ENCODE data around the gene GPR162.

GPR162 gene

DNA sequence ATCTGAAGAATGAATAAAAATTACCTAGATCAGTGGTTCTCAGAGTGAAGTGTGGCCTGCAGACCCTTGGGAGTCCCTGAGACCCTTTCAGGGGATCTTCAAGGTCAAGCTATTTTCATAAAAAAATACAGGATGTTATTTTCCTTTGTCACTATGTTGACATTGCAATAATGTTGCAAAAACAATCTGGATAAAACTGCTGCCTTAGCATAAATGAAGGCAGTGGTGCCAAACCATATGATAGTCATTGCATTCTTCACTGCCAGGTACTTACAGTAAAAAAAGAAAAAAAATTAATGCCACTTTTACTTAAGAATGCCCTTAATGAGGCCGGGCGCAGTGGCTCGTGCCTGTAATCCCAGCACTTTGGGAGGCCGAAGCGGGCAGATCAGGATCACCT lies 34.3 kb upstream of the GPR162 start:
- DNase-seq = no peak

DNA sequence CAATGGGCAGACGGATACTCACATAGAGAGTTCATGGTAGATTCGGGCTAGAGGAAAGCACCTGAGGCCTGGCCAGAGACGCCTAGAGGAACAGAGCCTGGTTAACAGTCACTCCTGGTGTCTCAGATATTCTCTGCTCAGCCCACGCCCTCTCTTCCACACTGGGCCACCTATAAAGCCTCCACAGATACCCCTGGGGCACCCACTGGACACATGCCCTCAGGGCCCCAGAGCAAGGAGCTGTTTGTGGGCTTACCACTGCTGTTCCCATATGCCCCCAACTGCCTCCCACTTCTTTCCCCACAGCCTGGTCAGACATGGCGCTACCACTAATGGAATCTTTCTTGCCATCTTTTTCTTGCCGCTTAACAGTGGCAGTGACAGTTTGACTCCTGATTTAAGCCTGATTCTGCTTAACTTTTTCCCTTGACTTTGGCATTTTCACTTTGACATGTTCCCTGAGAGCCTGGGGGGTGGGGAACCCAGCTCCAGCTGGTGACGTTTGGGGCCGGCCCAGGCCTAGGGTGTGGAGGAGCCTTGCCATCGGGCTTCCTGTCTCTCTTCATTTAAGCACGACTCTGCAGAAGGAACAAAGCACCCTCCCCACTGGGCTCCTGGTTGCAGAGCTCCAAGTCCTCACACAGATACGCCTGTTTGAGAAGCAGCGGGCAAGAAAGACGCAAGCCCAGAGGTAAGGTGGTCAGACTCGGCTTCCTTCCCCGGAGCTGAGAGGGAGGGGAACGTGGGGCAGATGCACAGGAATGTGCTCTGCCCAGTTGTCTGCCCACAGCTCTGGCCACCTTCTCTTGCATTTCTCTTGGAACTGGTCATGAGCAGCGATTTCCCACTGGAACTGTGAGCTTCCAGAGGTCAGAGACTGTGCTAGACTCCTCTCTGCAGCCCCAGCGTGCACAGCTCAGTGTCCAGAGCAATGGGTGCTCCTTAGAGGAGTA lies 32.4 kb upstream of the GPR162 start, which contains the start of gene CD4:
Gene CD4, plus strand, starts transcription at position 557 of the 953 bp plus-strand sequence. CDS start 10,611 bp downstream, outside the sequence.
- DNase-seq = no peak

DNA sequence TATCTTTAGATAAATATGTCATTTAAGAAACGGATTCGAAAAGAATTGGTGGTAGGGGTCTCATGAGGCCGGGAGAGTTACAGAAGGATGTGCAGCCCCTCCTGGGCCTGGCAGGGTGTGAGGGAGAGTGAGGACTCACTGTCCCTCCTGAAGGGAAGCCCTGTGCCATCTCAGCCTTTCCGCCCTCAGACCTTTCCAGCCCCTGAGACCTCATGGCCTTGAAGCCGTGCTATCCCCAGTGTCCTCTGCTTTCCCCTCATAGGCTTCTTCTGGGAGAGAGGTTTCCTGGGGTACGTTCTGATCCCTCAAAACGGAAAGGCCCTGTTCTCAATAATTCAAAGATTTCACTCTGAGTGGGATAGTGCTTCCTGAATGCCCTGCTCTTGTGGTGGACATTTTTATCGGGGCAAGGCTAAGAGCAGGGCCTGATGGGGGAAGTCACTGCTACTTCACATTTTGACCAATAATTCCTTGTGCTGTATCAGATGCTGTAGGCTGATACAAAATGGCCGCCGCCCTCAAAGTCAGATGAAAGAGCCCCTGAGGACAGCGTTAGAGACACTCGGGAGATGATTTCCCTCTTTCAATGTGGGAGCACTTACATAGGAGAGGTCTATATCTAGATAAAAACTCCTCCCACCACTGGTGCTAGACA lies 31.0 kb upstream of the GPR162 start:
- DNase-seq = no peak

DNA sequence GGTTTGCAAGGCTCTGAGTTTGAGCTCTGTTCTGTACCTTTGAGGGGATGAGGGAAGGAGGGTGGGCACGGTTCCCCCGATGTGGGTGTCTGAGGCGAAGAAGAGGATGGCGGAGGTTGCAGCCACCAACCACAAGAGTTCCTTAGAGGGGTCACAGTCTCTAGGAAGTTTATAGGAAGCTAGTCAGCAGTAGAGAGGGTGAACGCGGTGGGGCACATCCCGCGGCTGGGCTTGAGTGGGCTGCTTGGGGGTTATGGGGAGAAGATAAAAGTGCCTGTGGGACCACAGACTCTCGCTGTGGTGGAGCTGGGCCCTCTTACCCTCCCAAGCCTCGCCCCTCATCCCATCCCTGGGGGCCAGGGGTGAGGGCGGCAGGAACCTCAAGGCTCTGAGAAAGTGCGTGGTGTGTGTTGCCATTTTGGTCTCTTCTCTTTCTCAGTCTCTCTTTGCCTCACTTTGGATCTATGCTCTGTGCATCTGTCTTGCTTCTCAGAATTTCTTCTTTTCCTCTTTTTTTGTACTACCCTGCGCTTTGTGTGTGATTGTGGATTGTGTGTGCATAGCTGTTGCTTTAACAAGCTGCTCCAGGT lies 29.6 kb upstream of the GPR162 start:
- DNase-seq = no peak

DNA sequence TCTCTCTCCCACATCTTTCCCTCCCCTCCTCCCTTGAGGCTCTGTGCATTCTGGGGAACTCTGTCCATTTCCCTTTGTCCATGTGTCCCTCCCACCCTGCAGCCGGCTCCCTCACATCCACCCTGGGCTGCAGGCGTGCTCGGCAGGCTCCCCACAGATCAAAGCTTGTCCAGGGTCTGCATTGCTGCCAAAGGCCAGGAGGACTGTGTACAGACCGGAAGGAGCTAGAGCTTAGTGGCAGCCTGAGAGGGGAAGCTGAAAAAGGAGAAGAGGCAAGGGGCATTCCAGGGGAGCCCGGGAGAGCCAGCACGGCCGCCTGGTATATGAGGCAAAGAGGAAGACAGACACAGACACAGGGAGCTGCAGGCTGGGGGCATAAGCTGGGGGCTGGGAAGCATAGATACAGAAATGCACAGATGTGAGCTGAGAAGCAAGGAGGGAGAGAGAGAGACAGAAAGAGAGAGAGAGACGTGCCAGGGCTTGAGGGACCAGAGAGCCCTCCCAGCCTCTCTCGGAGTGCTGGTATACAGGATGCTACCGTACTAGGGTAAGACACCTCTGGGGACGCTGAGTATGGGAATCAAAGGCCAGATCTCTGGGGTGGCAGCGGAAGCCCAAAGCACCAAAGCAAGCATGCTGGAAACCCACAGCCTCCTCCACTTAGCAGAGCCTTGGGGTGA lies 29.0 kb upstream of the GPR162 start:
- DNase-seq = no peak

DNA sequence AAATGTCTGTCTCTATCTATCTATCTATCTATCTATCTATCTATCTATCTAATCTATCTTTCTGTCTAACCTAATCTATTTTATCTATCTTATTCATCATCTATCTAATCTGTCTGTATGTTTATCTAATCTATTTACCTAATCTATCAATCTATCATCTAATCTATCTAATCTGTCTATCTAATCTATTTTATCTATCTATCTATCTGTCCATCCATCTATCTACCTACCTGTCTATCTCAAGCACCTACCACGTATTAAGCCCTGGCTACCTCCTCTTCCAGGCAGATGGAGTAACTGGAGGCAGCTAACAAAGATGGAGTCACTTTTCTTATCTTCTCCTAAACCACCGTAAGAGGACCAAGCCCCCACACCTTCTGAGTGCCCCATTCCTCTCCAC lies 26.5 kb upstream of the GPR162 start:
- no peak for DNase-seq

DNA sequence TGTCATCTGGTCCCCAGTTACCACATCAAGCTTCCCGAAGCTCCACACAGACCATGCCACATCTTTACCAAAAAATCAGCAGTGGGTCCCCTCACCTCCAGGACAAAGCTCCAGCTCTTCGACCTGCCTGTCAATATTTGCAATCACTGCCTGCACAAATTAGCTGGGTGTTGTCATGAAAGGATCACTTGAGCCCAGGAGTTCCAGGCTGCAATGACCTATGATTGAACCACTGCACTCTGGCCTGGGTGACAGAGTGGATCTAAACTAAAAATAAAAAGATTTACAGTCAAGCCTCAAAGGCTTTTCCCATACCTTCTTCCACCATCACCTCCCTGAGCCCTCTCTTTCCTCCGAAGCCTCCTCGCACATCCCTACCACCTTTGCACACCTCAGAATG lies 25.0 kb upstream of the GPR162 start:
- no peak for DNase-seq

DNA sequence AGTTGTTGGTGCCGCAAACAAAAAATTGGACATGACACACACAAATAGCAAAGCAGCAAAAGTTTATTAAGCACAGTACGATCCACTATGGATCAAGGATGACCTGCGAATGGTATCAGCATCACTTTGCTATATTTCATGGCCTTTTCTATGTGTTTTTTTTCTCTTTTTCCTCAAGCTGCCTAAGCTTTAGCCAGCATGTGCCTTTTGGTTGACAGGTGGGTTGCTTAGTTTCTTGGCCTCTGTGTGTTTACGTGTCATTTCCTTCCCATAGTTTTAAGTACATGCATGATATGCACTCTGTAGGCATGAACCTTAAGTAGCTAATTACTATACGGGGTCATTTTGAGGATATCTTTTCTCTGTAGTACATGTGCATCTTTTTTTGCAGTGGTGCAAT lies 22.5 kb upstream of the GPR162 start:
- no peak for DNase-seq

DNA sequence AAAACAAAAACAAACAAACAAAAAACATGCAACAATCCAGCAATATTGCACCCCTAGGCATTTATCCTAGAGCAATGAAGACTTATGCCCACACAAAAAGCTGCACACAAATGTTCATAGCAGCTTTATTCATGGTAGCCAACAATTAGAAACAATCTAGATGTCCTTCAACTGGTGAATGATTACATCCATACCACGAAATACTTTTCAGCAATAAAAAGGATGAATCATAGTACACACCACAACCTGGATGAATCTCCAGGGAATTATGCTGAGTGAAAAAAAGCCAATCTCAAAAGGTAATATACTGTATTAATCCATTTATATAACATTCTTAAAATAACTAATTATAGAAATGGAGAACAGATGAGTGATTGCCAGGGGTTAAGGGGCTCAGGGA lies 14.5 kb upstream of the GPR162 start:
- no peak for DNase-seq

DNA sequence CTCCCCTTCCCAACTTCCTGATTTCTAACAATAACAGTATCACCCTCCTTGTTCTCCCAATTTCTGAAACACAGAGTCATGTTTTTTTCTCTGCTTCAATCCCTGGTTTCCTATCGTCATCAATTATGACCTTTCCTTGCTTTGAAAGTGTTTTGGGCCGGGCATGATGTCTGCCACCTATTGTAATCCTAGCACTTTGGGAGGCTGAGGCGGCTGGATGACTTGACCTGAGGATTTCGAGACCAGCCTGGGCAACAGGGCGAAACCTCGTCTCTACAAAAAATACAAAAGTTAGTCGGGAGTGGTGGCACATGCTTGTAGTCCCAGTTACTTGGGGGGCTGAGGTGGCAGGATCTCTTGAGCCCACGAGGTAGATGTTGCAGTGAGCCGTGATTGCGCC lies 12.6 kb upstream of the GPR162 start:
- DNase-seq = no peak

DNA sequence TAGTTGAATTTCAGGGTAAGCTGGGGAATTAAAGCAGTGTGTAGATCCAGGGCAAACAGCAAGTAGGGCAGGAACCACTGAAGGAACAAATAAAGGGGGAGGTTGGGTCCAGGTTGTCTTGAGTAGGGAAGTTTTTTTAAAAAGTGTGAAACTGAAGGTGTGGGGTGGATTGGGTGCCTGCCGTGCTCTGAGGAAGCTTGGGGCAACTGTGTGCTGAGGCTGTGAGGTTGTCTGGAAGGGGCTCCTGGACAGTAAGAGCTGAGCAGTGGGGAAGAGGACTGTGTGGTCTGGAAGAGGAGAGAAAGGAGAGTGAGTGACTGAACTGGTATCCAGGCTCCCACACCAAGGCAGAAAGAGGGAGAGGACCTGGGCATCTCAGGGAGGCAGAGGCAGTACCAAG lies 10.9 kb upstream of the GPR162 start:
- no peak for DNase-seq

DNA sequence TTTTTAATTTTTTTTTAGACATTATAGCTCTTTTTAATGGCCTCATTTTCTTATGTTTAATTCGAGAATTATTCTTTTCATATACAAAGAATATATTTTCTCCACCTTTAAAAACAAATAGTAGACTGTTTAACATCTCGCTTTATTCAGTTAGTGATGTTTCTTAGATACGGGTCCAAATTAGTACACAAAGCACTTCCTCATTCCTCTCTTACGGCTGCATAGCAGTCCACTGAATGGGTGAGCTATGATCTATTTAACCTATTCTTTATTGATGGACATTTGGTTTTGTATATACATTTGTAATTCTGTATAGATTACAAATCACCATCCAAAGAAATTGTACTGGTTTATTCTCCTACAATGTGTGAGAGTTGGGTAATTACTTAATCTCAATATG lies 8.3 kb upstream of the GPR162 start:
- DNase-seq = no peak

DNA sequence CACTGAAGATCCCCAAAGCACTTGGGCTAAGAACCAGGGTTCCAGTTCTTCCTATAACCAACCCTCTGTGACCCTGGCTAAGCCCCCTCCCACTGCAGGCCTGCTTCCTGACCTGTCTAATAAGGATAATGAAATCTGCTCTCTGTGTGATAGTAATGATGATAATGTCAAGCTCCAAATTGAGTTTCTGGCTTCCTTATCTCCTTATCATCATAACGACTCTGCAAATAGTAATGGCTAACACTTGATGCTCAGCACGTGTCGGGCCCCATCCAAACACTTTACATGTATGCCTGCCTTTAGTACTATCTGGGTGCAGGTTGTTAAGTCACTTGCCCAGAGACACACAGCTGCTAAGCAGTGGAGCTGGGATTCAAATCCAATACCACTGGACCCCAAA lies 5.0 kb upstream of the GPR162 start:
- no peak for DNase-seq

DNA sequence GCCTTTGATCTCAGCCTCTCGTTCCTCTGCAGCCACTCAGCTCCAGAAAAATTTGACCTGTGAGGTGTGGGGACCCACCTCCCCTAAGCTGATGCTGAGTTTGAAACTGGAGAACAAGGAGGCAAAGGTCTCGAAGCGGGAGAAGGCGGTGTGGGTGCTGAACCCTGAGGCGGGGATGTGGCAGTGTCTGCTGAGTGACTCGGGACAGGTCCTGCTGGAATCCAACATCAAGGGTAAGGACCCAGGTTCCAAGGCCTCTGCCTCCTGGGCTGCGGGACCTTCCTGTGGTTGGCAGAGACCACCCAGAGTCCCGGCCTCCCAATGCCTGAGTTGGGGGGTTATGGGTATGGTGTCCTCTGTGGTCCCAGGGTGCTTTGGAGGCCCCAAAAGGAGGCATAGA lies 4.5 kb upstream of the GPR162 start:
- DNase-seq = no peak

DNA sequence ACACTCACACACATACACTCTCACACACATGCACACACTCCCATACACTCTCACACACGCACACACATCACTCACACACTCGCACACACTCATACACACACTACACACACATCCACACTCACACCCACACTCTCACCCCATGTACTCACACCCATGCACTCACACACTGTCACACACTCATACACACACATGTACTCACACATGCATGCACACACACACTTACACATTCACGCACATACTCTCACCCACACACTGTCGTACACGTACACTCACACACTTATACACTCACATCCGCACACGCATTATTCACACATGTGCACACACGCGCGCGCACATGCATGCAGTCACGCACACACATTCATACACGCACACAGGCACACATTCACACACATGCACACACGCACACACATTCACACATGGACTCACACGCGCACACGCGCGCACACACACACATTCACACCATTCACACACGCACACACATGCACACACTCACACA lies 3.9 kb upstream of the GPR162 start:
- DNase-seq = no peak

DNA sequence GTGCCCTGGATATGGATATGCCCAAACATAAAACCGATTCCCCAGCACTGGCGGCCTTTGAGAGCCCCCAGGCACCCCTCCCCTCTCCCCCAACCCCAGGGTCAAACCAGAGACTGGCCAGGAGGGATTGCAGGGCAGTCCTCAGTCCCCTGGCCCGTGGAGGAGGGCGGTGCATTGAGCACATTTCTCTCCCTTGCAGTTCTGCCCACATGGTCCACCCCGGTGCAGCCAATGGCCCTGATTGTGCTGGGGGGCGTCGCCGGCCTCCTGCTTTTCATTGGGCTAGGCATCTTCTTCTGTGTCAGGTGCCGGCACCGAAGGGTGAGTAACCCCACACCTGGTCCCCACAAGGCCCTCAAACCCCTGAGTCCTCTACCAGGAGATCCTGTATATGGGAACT lies 3.4 kb upstream of the GPR162 start:
- DNase-seq = no peak

DNA sequence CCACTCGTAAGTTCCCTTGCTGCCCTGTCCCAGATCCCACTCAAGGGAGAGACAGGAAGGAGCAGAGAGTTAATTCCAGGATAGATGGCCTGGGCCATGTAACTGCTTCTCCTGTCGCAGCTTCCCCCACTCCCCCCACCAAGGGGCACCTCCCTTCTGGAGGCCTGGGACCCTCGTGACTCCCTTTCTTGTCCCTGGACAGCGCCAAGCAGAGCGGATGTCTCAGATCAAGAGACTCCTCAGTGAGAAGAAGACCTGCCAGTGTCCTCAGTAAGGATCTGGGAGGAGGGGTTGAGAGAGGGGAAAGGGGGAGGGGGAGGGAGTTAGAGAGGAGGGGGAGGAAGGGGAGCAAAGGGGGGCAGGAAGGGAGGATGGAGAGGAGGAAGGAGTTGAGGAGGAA lies 3.0 kb upstream of the GPR162 start:
- no peak for DNase-seq

DNA sequence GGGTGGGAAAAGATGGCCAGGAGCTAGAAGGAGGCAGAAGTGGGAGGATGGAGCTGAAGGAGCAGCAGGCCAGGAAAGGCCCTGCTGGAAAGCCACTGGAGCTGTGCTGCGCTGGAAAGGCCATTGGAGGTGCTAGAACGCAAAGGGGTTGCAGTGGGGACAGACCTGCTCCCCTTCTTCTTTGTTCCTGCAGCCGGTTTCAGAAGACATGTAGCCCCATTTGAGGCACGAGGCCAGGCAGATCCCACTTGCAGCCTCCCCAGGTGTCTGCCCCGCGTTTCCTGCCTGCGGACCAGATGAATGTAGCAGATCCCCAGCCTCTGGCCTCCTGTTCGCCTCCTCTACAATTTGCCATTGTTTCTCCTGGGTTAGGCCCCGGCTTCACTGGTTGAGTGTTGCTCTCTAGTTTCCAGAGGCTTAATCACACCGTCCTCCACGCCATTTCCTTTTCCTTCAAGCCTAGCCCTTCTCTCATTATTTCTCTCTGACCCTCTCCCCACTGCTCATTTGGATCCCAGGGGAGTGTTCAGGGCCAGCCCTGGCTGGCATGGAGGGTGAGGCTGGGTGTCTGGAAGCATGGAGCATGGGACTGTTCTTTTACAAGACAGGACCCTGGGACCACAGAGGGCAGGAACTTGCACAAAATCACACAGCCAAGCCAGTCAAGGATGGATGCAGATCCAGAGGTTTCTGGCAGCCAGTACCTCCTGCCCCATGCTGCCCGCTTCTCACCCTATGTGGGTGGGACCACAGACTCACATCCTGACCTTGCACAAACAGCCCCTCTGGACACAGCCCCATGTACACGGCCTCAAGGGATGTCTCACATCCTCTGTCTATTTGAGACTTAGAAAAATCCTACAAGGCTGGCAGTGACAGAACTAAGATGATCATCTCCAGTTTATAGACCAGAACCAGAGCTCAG lies 2.3 kb upstream of the GPR162 start:
- DNase-seq = no peak

DNA sequence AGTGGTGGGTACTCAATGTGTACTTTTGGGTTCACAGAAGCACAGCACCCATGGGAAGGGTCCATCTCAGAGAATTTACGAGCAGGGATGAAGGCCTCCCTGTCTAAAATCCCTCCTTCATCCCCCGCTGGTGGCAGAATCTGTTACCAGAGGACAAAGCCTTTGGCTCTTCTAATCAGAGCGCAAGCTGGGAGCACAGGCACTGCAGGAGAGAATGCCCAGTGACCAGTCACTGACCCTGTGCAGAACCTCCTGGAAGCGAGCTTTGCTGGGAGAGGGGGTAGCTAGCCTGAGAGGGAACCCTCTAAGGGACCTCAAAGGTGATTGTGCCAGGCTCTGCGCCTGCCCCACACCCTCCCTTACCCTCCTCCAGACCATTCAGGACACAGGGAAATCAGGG lies 1.5 kb upstream of the GPR162 start:
- no peak for DNase-seq

DNA sequence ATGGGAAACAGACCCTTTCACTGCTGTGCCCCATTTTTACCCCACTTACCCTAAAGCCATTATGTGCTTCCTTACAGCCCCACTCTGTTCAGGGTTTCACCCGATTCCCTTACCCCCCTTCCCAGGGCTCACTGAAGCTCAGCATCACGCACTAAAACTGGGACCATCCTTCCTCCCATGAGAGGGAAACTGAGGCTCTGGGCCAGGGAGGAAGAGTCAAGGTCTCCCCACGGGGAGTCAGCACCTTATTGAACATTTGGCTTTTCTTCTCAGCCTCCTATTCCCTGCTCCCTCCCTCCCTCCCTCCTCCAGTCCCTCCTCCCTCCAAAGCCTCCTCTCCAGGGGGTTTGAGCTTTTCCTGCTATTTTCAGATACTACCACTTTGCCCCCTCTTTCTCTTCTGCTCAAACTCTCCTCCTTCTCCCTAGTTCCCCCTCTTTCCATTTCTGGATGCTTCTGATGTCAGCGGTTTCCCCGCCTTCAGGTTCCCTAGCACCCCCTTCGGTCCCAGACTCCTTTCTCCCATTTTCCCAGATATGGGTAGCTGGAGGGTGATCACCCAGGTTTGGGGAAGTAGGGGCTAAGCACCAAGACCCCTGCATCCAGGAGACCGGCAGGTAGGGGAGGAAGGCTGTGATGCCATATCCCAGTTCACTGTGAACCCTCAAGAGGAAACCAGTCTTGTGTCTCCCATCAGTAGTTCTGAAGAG lies 960 bp downstream of the GPR162 start:
- no peak for DNase-seq
